Mesenchymal stem cell (in vitro differentiated cells and primary cell): Measurements from ENCODE around the gene POLE3.

Source experiments
- DNase-seq: peaks from one replicate; pipeline ENCODE4 v3.0.0-alpha.2; 2013
- H2AFZ ChIP-seq: one replicate; pipeline ENCODE4 v1.6.1; 2013; ENCODE audit warnings: low read depth, mild to moderate bottlenecking, control low read depth, inconsistent platforms, low read length, moderate library complexity
- H2AK5ac ChIP-seq: 2 replicates; pipeline ENCODE4 v1.6.1; 2013; ENCODE audit warnings: low read length, moderate library complexity, mild to moderate bottlenecking, inconsistent platforms; ENCODE audit not compliant: severe bottlenecking
- H2BK120ac ChIP-seq: one replicate; pipeline ENCODE4 v1.6.1; 2013; ENCODE audit warnings: low read depth, mild to moderate bottlenecking, inconsistent platforms, low read length, moderate library complexity
- H2BK12ac ChIP-seq, 2 experiments: one replicate each; pipeline ENCODE4 v1.6.1; 2013; ENCODE audit warnings: inconsistent platforms in 2 of 2, low read length in 2 of 2, mild to moderate bottlenecking in 2 of 2, moderate library complexity in 2 of 2, control low read depth in 1 of 2
- H2BK15ac ChIP-seq: one replicate; pipeline ENCODE4 v1.6.1; 2013; ENCODE audit warnings: mild to moderate bottlenecking, low read depth, inconsistent platforms; ENCODE audit not compliant: poor library complexity, severe bottlenecking
- H2BK5ac ChIP-seq: 2 replicates; pipeline ENCODE4 v1.6.1; 2013; ENCODE audit warnings: low read depth, mild to moderate bottlenecking, low read length, control low read depth, inconsistent platforms; ENCODE audit not compliant: poor library complexity, severe bottlenecking
- H3K14ac ChIP-seq, 2 experiments: one replicate each; pipeline ENCODE4 v1.6.1; 2013; ENCODE audit warnings: inconsistent platforms in 2 of 2, low read length in 2 of 2, control low read depth in 1 of 2, mild to moderate bottlenecking in 1 of 2, moderate library complexity in 1 of 2
- H3K18ac ChIP-seq, 2 experiments: one replicate each; pipeline ENCODE4 v1.6.1; 2013; ENCODE audit warnings: inconsistent platforms in 2 of 2, low read length in 2 of 2, control low read depth in 1 of 2, low read depth in 1 of 2, mild to moderate bottlenecking in 1 of 2
- H3K23ac ChIP-seq, 2 experiments: one replicate each; pipeline ENCODE4 v1.6.1; 2013; ENCODE audit warnings: inconsistent platforms in 2 of 2, low read length in 2 of 2, mild to moderate bottlenecking in 2 of 2, moderate library complexity in 2 of 2, control low read depth in 1 of 2
- H3K27ac ChIP-seq: 2 replicates; pipeline ENCODE4 v1.5.1; 2013; ENCODE audit warnings: mild to moderate bottlenecking, moderate library complexity, low read length, control low read depth, inconsistent platforms; ENCODE audit not compliant: poor library complexity, severe bottlenecking
- H3K27me3 ChIP-seq, 2 experiments: 2 replicates each; pipeline versions ENCODE4 v1.6.1 to v1.7.0; 2013; ENCODE audit warnings: low read length in 2 of 2, mild to moderate bottlenecking in 2 of 2, moderate library complexity in 2 of 2, control low read depth in 1 of 2, inconsistent platforms in 1 of 2; ENCODE audit not compliant: control insufficient read depth in 1 of 2, insufficient read depth in 1 of 2
- H3K36me3 ChIP-seq, 2 experiments: 2 replicates each; pipeline versions ENCODE4 v1.6.1 to v1.7.0; 2013; ENCODE audit warnings: low read length in 2 of 2, control low read depth in 1 of 2, inconsistent platforms in 1 of 2, low read depth in 1 of 2, mild to moderate bottlenecking in 1 of 2; ENCODE audit not compliant: insufficient read depth in 2 of 2, control insufficient read depth in 1 of 2
- H3K4ac ChIP-seq, 2 experiments: one replicate each; pipeline ENCODE4 v1.6.1; 2013; ENCODE audit warnings: inconsistent platforms in 2 of 2, low read length in 2 of 2, mild to moderate bottlenecking in 2 of 2, moderate library complexity in 2 of 2, control low read depth in 1 of 2, low read depth in 1 of 2
- H3K4me1 ChIP-seq: 2 replicates; pipeline ENCODE4 v1.6.1; 2013; ENCODE audit warnings: low read depth, low read length, control low read depth; ENCODE audit not compliant: control insufficient read depth, insufficient read depth
- H3K4me2 ChIP-seq: 2 replicates; pipeline ENCODE4 v1.6.1; 2013; ENCODE audit warnings: low read length, mild to moderate bottlenecking, inconsistent platforms; ENCODE audit not compliant: poor library complexity, severe bottlenecking
- H3K4me3 ChIP-seq, 2 experiments: 2 replicates each; pipeline versions ENCODE4 v1.5.1 to v1.7.0; 2013; ENCODE audit warnings: low read length in 2 of 2, mild to moderate bottlenecking in 2 of 2, control low read depth in 1 of 2, low read depth in 1 of 2; ENCODE audit not compliant: insufficient read depth in 1 of 2
- H3K79me1 ChIP-seq: replicated peaks from 2 replicates; pipeline ENCODE4 v1.6.1; 2013; ENCODE audit warnings: mild to moderate bottlenecking, control low read depth, low read length, inconsistent platforms; ENCODE audit not compliant: poor library complexity, severe bottlenecking
- H3K9ac ChIP-seq: 2 replicates; pipeline ENCODE4 v1.7.0; 2013; ENCODE audit warnings: mild to moderate bottlenecking, low read length, moderate library complexity
- H3K9me3 ChIP-seq: 2 replicates; pipeline ENCODE4 v1.7.0; 2013; ENCODE audit warnings: mild to moderate bottlenecking, low read length; ENCODE audit not compliant: control insufficient read depth
- H4K8ac ChIP-seq: one replicate; pipeline ENCODE4 v1.6.1; 2013; ENCODE audit warnings: inconsistent platforms, mild to moderate bottlenecking, low read length, moderate library complexity
- H4K91ac ChIP-seq: one replicate; pipeline ENCODE4 v1.6.1; 2013; ENCODE audit warnings: mild to moderate bottlenecking, low read length, inconsistent platforms
- WGBS: methylation state at CpG from one replicate; pipeline ENCODE4 v1.1.7; 2013; ENCODE audit warnings: mixed read lengths; 5-methylcytosine and 5-hydroxymethylcytosine counted together

Gene POLE3

DNA sequence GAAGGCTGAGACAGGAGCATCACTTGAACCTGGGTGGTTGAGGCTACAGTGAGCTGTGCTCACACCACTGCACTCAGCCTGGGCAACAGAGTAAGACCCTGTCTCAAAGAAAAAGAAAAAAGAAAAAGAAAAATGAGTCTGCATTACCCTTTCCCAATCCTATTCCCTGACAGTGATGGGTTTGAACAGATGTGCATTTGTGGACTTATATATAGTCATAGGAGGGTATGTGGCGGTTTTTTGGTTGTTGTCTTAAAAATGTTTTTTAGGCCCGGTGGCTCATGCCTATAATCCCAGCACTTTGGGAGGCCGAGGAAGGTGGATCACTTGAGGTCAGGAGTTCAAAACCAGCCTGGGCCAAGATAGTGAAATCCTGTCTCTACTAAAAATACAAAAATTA, 47.1 kb downstream of the POLE3 start:
- H3K4ac ChIP-seq: no peak overlapping the region
- no peak overlapping the region for H3K4me3 ChIP-seq
- no peaks in the 10 kb centered on the region for H3K36me3 ChIP-seq
- H4K8ac ChIP-seq: no peak overlapping the region
- H2BK15ac ChIP-seq: no peak overlapping the region
- H3K27ac ChIP-seq: no peak overlapping the region
- no peak overlapping the region for H2BK5ac ChIP-seq
- H2BK12ac ChIP-seq: no peak overlapping the region
- no peak overlapping the region for H3K4me2 ChIP-seq
- H3K23ac ChIP-seq: no peak overlapping the region
- no peaks in the 10 kb centered on the region for H3K79me1 ChIP-seq
- no peaks in the 10 kb centered on the region for H3K9me3 ChIP-seq
- H3K18ac ChIP-seq: no peak overlapping the region
- H3K27me3 ChIP-seq: peaks cover 0 to 4% of the 10 kb centered on the region in 2 experiments
- peaks cover 8% of the 10 kb centered on the region for H3K4me1 ChIP-seq
- no peak overlapping the region for H2AFZ ChIP-seq
- no peak for DNase-seq
- H2BK120ac ChIP-seq: no peak overlapping the region
- WGBS: 85% methylated on average over 3 of the region's 3 CpGs
- no peak overlapping the region for H4K91ac ChIP-seq
- no peak overlapping the region for H2AK5ac ChIP-seq
- H3K9ac ChIP-seq: no peak overlapping the region
- no peak overlapping the region for H3K14ac ChIP-seq

DNA sequence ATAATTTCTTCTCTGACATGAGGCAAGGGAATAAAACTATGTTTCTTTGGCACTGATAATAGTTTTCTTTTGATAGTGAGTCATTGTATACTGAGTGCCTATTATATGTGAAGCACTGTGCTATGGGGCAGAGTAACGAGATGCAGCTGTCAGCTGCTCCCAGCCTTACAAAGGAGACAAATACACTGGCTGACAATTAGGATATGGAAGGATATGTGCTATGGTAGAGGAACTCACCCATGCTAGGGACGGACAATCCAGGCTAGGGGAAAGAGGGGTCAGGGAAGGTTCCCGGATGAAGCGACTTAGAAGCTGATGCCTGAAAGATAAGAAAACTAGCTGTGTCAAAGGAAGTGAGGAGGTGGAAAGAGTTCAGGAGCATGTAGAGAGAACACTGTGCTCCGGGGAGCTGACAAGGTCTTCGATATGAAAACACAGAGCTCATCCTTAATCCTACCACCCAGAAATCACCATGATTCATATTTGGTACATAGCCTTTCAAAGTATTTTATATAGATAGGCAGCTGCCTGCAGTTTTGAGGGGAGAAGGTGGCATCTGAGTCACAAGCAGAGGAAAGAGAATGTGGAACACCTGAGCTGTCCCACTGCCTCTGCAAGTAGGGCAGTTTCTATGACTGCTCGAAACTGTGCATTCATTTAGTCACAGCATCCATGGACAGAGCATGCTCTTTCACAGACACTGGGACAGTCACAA, 49.0 kb downstream of the POLE3 start:
- Histone ChIP-seq H3K4me2 (no peak overlapping the region), H2AFZ (no peak overlapping the region), H3K4ac (no peak overlapping the region), H3K27ac (no peak overlapping the region), H2BK15ac (no peak overlapping the region), H3K4me1 (peaks cover 8% of the 10 kb centered on the region), H4K91ac (no peak overlapping the region), H3K79me1 (no peaks in the 10 kb centered on the region), H3K23ac (no peak overlapping the region), H2BK12ac (no peak overlapping the region), H2BK120ac (no peak overlapping the region), H2AK5ac (no peak overlapping the region), H2BK5ac (no peak overlapping the region), H3K4me3 (peak overlapping the region in 1 of 2 experiments; percentile 26), H3K36me3 (no peaks in the 10 kb centered on the region), H3K9ac (no peak overlapping the region), H3K9me3 (no peaks in the 10 kb centered on the region), H3K27me3 (peaks cover 6 to 10% of the 10 kb centered on the region in 2 experiments), H3K18ac (no peak overlapping the region), H3K14ac (no peak overlapping the region), H4K8ac (no peak overlapping the region)
- WGBS: 69% methylated on average over 5 of the region's 7 CpGs
- no peak for DNase-seq

DNA sequence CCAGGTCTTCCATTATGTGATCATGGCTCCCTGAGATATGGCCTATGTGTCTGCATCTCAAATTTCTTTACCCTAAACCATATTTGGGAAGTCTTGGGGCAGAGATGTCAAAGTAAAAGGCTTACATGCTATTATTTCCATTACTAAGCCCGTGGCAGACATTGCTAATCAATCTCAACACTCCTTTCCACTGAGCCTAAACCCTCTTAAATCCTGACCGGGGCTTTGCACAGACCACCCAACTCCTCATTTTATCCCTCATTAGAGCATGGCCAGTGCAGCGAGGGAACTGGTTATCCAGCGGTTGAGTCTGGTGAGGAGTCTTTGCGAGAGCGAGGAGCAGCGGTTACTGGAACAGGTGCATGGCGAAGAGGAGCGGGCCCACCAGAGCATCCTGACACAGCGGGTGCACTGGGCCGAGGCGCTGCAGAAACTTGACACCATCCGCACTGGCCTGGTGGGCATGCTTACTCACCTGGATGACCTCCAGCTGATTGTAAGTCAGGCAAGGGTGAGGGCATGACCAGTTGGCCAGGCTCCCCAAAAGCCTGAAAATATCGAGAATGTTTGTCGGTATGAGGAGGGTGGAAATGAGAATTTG, 50.1 kb downstream of the POLE3 start:
- Histone ChIP-seq H2BK12ac (no peak overlapping the region), H4K8ac (no peak overlapping the region), H3K18ac (no peak overlapping the region), H3K9ac (no peak overlapping the region), H2AK5ac (no peak overlapping the region), H3K4me2 (no peak overlapping the region), H3K4ac (no peak overlapping the region), H3K27ac (no peak overlapping the region), H3K27me3 (peaks cover 12% of the 10 kb centered on the region in 2 experiments), H3K36me3 (no peaks in the 10 kb centered on the region), H4K91ac (no peak overlapping the region), H3K4me1 (peaks cover 8% of the 10 kb centered on the region), H2BK120ac (no peak overlapping the region), H3K14ac (no peak overlapping the region), H3K79me1 (no peaks in the 10 kb centered on the region), H3K9me3 (no peaks in the 10 kb centered on the region), H2AFZ (no peak overlapping the region), H3K4me3 (no peak overlapping the region), H3K23ac (no peak overlapping the region), H2BK5ac (no peak overlapping the region), H2BK15ac (no peak overlapping the region)
- no peak for DNase-seq
- 85% methylated on average over 15 of the region's 15 CpGs for WGBS

DNA sequence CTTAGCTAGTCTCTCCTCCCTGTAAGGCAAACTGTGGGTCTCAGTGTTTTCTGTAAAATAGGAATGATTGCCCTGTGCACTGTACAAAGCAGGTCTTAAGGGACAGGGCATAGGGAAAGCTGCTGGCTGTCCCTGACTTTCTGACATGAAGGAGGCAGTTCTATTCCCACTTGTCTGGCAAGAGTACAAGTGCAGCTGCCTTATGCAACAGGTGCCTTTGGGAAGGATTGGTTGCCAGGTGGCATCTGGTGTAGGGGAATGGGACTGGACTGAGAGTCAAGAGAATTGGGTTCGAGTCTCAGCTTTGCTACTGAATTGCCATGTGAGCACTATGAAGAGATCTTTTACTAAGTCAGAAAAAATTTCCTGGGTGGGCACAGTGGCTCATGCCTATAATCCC, 51.1 kb downstream of the POLE3 start:
- Histone ChIP-seq H3K9ac (no peak overlapping the region), H2BK15ac (no peak overlapping the region), H3K27me3 (peaks cover 21% of the 10 kb centered on the region in 2 experiments), H3K9me3 (no peaks in the 10 kb centered on the region), H3K4ac (no peak overlapping the region), H2BK5ac (no peak overlapping the region), H3K23ac (no peak overlapping the region), H3K36me3 (no peaks in the 10 kb centered on the region), H3K14ac (no peak overlapping the region), H3K4me2 (no peak overlapping the region), H4K91ac (no peak overlapping the region), H3K27ac (no peak overlapping the region), H2BK12ac (no peak overlapping the region), H2BK120ac (no peak overlapping the region), H3K4me1 (peaks cover 8% of the 10 kb centered on the region), H2AFZ (no peak overlapping the region), H3K79me1 (no peaks in the 10 kb centered on the region), H4K8ac (no peak overlapping the region), H2AK5ac (no peak overlapping the region), H3K4me3 (no peak overlapping the region), H3K18ac (no peak overlapping the region)
- DNase-seq: no peak
- 89% methylated on average over 1 of the region's 1 CpG for WGBS
